Neuronal stem cell (in vitro differentiated cells): ENCODE measurements around the gene VPS16.
"Not testable (repeated sequence)": the region's sequence is repeated elsewhere in the genome, so short reads cannot be mapped to it uniquely, and the experiment has no call there.

Experiments used
- DNase-seq: peaks from one replicate; pipeline ENCODE4 v3.0.0-alpha.2; 2013; ENCODE audit warnings: low spot score
- H2AFZ ChIP-seq: one replicate; pipeline ENCODE4 v1.6.1; 2013; ENCODE audit warnings: mild to moderate bottlenecking, low read length, inconsistent platforms
- H2AK5ac ChIP-seq: 2 replicates; pipeline ENCODE4 v1.6.1; 2013; ENCODE audit warnings: low read depth, mild to moderate bottlenecking, inconsistent platforms, low read length, moderate library complexity, mixed read lengths
- H2BK120ac ChIP-seq: 2 replicates; pipeline ENCODE4 v1.6.1; 2013; ENCODE audit warnings: low read depth, mild to moderate bottlenecking, inconsistent platforms, low read length, moderate library complexity, mixed read lengths
- H2BK12ac ChIP-seq: one replicate; pipeline ENCODE4 v1.6.1; 2013; ENCODE audit warnings: low read length, inconsistent platforms
- H2BK15ac ChIP-seq: 2 replicates; pipeline ENCODE4 v1.6.1; 2013; ENCODE audit warnings: mild to moderate bottlenecking, low read length, inconsistent platforms, mixed read lengths
- H2BK5ac ChIP-seq: one replicate; pipeline ENCODE4 v1.6.1; 2013; ENCODE audit warnings: inconsistent platforms, mild to moderate bottlenecking, low read length, moderate library complexity
- H3K14ac ChIP-seq: one replicate; pipeline ENCODE4 v1.6.1; 2013; ENCODE audit warnings: low read length, inconsistent platforms
- H3K18ac ChIP-seq: 2 replicates; pipeline ENCODE4 v1.6.1; 2013; ENCODE audit warnings: low read length, inconsistent platforms
- H3K23ac ChIP-seq: 2 replicates; pipeline ENCODE4 v1.6.1; 2013; ENCODE audit warnings: low read depth, mild to moderate bottlenecking, mixed read lengths, low read length, inconsistent platforms; ENCODE audit not compliant: poor library complexity
- H3K27ac ChIP-seq: replicated peaks from 3 replicates; pipeline ENCODE4 v1.5.1; 2013; ENCODE audit warnings: low read length, inconsistent platforms
- H3K27me3 ChIP-seq, 3 experiments: 2 replicates each; pipeline ENCODE4 v1.6.1; 2013; ENCODE audit warnings: low read length in 3 of 3, mild to moderate bottlenecking in 2 of 3, inconsistent platforms in 1 of 3, low read depth in 1 of 3, mixed read lengths in 1 of 3, moderate library complexity in 1 of 3; ENCODE audit not compliant: control insufficient read depth in 3 of 3, insufficient read depth in 3 of 3
- H3K36me3 ChIP-seq, 2 donors: replicated peaks in 1 of 2; 2 replicates each; pipeline ENCODE4 v1.6.1; 2013; ENCODE audit warnings: low read length in 2 of 2; ENCODE audit not compliant: control insufficient read depth in 2 of 2, insufficient read depth in 2 of 2
- H3K4ac ChIP-seq: 2 replicates; pipeline ENCODE4 v1.6.1; 2013; ENCODE audit warnings: inconsistent platforms, mild to moderate bottlenecking, low read length, moderate library complexity
- H3K4me1 ChIP-seq, 2 donors: 1 replicate in 1 of 2; 2 replicates in 1 of 2; pipeline ENCODE4 v1.6.1; 2013; ENCODE audit warnings: low read length in 2 of 2, low read depth in 1 of 2; ENCODE audit not compliant: control insufficient read depth in 2 of 2, insufficient read depth in 1 of 2
- H3K4me2 ChIP-seq: one replicate; pipeline ENCODE4 v1.6.1; 2013; ENCODE audit warnings: mild to moderate bottlenecking, low read length, inconsistent platforms; ENCODE audit not compliant: insufficient read depth, poor library complexity, severe bottlenecking
- H3K4me3 ChIP-seq, 2 donors: 2 replicates each; pipeline ENCODE4 v1.5.1; 2013; ENCODE audit warnings: low read length in 2 of 2, mild to moderate bottlenecking in 2 of 2, inconsistent platforms in 1 of 2, moderate library complexity in 1 of 2
- H3K79me1 ChIP-seq: one replicate; pipeline ENCODE4 v1.6.1; 2013; ENCODE audit warnings: low read depth, mild to moderate bottlenecking, inconsistent platforms, low read length, moderate library complexity
- H3K9ac ChIP-seq: one replicate; pipeline ENCODE4 v1.6.1; 2013; ENCODE audit warnings: mild to moderate bottlenecking, low read depth, low read length, inconsistent platforms; ENCODE audit not compliant: poor library complexity
- H3K9me3 ChIP-seq, 2 donors: replicated peaks in 1 of 2; 2 replicates each; pipeline versions ENCODE3 to v1.6.1; 2013; ENCODE audit warnings: low read length in 2 of 2, mild to moderate bottlenecking in 2 of 2, inconsistent platforms in 1 of 2, low read depth in 1 of 2, mixed read lengths in 1 of 2, moderate library complexity in 1 of 2; ENCODE audit not compliant: control insufficient read depth in 2 of 2, insufficient read depth in 1 of 2
- H4K8ac ChIP-seq: one replicate; pipeline ENCODE4 v1.6.1; 2013; ENCODE audit warnings: low read depth, mild to moderate bottlenecking, inconsistent platforms, low read length, moderate library complexity
- H4K91ac ChIP-seq: one replicate; pipeline ENCODE4 v1.6.1; 2013; ENCODE audit warnings: low read length, low read depth, mild to moderate bottlenecking, inconsistent platforms; ENCODE audit not compliant: poor library complexity
- WGBS, 2 donors: extraction: QIAGEN DNeasy Blood & Tissue Kit; methylation state at CpG; one replicate each; pipeline ENCODE4 v1.1.7; 2013; ENCODE audit warnings: missing lambda C conversion rate in 2 of 2, mixed read lengths in 1 of 2; ENCODE audit not compliant: insufficient read length in 2 of 2, insufficient replicate concordance in 1 of 2; ENCODE audit errors: extremely low coverage in 2 of 2; 5-methylcytosine and 5-hydroxymethylcytosine counted together

The VPS16 gene

DNA sequence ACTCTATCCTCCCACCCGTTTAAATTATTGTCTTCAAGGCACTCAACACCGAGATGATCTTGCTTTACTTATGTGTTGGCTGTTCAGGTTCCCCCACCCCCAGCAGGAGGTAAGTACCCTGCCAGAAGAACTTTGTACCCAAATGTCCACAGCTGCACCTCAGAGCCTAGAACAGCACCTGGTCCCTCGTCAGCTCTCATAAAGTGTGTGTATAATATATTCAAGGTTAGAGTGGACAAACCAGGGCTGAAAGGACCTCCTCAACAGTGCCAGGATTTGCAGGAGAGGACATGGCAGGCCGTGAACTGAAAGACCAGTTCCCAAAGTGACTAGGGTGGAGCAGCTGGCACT lies 34.2 kb upstream of the VPS16 start:
- H3K4ac ChIP-seq, result no peak overlapping the region
- H3K27ac ChIP-seq, result no peak overlapping the region
- no peak overlapping the region for H2BK5ac ChIP-seq
- H4K91ac ChIP-seq, result no peak overlapping the region
- H3K4me3 ChIP-seq, result no peak overlapping the region
- H2BK15ac ChIP-seq, result no peak overlapping the region
- H4K8ac ChIP-seq, result no peak overlapping the region
- H3K18ac ChIP-seq, result no peak overlapping the region
- no peak overlapping the region for H2BK12ac ChIP-seq
- H3K23ac ChIP-seq, result no peak overlapping the region
- H3K14ac ChIP-seq, result no peak overlapping the region
- no peak overlapping the region for H2AK5ac ChIP-seq
- peaks cover 3 to 8% of the 10 kb centered on the region in 2 donors for H3K4me1 ChIP-seq
- no peak for DNase-seq
- H2AFZ ChIP-seq, result no peak overlapping the region
- WGBS, 2 donors, result no CpG with 5 or more reads among the region's 4 CpGs
- no peak overlapping the region for H3K9ac ChIP-seq
- H2BK120ac ChIP-seq, result no peak overlapping the region
- no peak overlapping the region for H3K4me2 ChIP-seq
- H3K79me1 ChIP-seq, result peaks cover 1% of the 10 kb centered on the region
- H3K9me3 ChIP-seq, result peaks cover 6 to 12% of the 10 kb centered on the region in 2 donors
- H3K27me3 ChIP-seq, result peaks cover 24 to 56% (median 28%) of the 10 kb centered on the region in 3 experiments
- H3K36me3 ChIP-seq, result no peaks in the 10 kb centered on the region

DNA sequence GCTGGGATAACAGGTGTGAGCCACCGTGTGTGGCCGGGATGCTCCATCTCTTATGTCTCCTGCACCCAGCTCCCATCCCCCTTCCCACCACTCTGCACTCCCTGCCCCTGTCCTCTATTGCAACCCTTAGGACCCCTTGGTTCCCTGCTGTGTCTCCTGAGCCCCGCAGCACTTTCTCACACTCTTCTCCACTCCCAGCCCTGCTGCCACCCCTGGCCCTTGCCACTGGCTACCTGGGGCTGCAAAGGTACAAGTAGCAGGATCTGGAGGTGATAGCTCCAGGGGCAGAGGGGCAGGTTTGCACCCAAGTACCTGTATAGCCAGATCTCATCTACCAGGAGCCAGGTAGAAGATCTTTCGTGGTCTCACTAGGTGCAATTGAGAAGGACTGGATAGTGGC lies 33.5 kb upstream of the VPS16 start:
- Histone ChIP-seq H3K9me3 (peaks cover 6 to 16% of the 10 kb centered on the region in 2 donors), H3K4ac (no peak overlapping the region), H2BK120ac (no peak overlapping the region), H3K4me1 (peaks cover 2 to 7% of the 10 kb centered on the region in 2 donors), H3K27me3 (peaks cover 24 to 52% (median 28%) of the 10 kb centered on the region in 3 experiments), H4K8ac (no peak overlapping the region), H2AFZ (no peak overlapping the region), H3K9ac (no peak overlapping the region), H4K91ac (no peak overlapping the region), H3K18ac (no peak overlapping the region), H2BK5ac (no peak overlapping the region), H3K14ac (no peak overlapping the region), H3K4me3 (peak overlapping the region in 1 of 2 donors; percentile 38), H3K79me1 (peaks cover 1% of the 10 kb centered on the region), H2AK5ac (peak overlapping the region; percentile 81), H2BK12ac (no peak overlapping the region), H2BK15ac (no peak overlapping the region), H3K4me2 (no peak overlapping the region), H3K27ac (no peak overlapping the region), H3K36me3 (no peaks in the 10 kb centered on the region), H3K23ac (no peak overlapping the region)
- DNase-seq, result no peak
- WGBS, 2 donors, result no CpG with 5 or more reads among the region's 4 CpGs

DNA sequence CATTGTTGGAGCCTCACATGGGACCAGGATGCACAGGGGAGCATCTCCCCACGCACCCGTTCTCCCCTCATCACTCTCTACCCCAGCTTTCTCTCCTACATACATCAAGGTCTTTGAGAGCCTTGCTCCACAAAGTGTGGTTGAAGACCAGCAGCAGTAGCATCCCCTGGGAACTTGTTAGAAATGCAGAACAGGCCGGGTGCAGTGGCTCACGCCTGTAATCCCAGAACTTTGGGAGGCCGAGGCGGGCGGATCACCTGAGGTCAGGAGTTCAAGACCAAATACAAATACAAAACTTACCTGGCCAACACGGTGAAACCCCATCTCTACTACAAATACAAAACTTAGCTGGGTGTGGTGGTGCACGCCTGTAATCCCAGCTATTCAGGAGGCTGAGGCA lies 32.6 kb upstream of the VPS16 start:
- no CpG with 5 or more reads among the region's 9 CpGs for WGBS, 2 donors
- H4K91ac ChIP-seq, H2AFZ ChIP-seq, H3K23ac ChIP-seq, DNase-seq, H2BK120ac ChIP-seq, H2BK5ac ChIP-seq, H3K36me3 ChIP-seq, H4K8ac ChIP-seq, H3K4ac ChIP-seq, H3K9ac ChIP-seq, H3K4me2 ChIP-seq, H2AK5ac ChIP-seq, H3K27ac ChIP-seq, H3K4me1 ChIP-seq, H2BK15ac ChIP-seq, H3K14ac ChIP-seq, H3K79me1 ChIP-seq, H2BK12ac ChIP-seq, H3K18ac ChIP-seq: not testable (repeated sequence)
- H3K27me3 ChIP-seq, result peaks cover 24 to 44% (median 26%) of the 10 kb centered on the region in 3 experiments
- H3K9me3 ChIP-seq, result peaks cover 6 to 21% of the 10 kb centered on the region in 2 donors
- peak overlapping the region in 1 of 2 donors; percentile 7 for H3K4me3 ChIP-seq

DNA sequence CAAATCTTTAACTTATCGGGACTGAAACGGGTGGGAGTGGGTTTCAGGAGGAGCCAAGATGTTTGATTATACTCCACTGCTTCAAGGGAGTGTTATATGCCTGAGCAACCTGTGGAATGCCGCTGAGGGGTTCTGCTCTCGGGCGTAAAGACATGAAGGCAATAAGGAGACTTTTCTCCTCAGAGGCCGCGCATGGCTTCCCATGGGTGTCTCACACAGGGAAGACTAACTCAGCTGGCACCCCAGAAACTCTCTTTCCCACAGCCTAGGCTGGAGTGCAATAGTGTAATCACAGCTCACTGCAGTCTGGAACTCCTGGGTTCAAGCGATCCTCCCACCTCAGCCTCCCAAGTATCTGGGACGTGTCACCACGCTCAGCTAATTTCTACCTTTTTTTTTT lies 30.9 kb upstream of the VPS16 start:
- no peak overlapping the region for H3K4ac ChIP-seq
- H3K27me3 ChIP-seq, result peaks cover 15 to 30% (median 18%) of the 10 kb centered on the region in 3 experiments
- no peak overlapping the region for H3K23ac ChIP-seq
- H3K4me1 ChIP-seq, result peaks cover 2 to 7% of the 10 kb centered on the region in 2 donors
- no peak overlapping the region for H2BK120ac ChIP-seq
- H3K4me3 ChIP-seq, result no peak overlapping the region
- no peak overlapping the region for H3K4me2 ChIP-seq
- DNase-seq, result no peak
- H3K18ac ChIP-seq, result no peak overlapping the region
- H3K79me1 ChIP-seq, result peaks cover 1% of the 10 kb centered on the region
- peaks cover 6 to 21% of the 10 kb centered on the region in 2 donors for H3K9me3 ChIP-seq
- H4K8ac ChIP-seq, result no peak overlapping the region
- no peak overlapping the region for H2BK5ac ChIP-seq
- no peak overlapping the region for H2AFZ ChIP-seq
- no peak overlapping the region for H3K9ac ChIP-seq
- no peaks in the 10 kb centered on the region for H3K36me3 ChIP-seq
- WGBS, 2 donors, result no CpG with 5 or more reads among the region's 10 CpGs
- no peak overlapping the region for H3K14ac ChIP-seq
- no peak overlapping the region for H2BK15ac ChIP-seq
- no peak overlapping the region for H4K91ac ChIP-seq
- no peak overlapping the region for H2BK12ac ChIP-seq
- H2AK5ac ChIP-seq, result no peak overlapping the region
- H3K27ac ChIP-seq, result no peak overlapping the region
